K562 (cell line): Measurements from ENCODE around the gene POC5. TPM values are rescaled to one million over a fixed set of nuclear protein-coding genes. Genes with fewer than 3 reads are reported as not detected.
A peak's percentile ranks its signal among the peaks of the same experiment; 100 is the strongest.

Experiments
- ATAC-seq: fragments of 200-7000 bp; cut with Tn5 transposase; 3 replicates; pipeline ENCODE4 v1.9.1; 2020; ENCODE audit warnings: moderate library complexity
- BruUV-seq: library from RNA; stranded (reverse); fragments of 400-500 nt; replicated peaks from 2 replicates; lab custom pipeline; 2021; lab: Mats Ljungman, UMichigan
- CTCF ChIA-PET: fragments of 300-600 bp; formaldehyde crosslinking; extraction: SDS; loops from one replicate; lab custom pipeline; 2021; ENCODE audit warnings: low intra/inter-chr PET ratio; lab: Yijun Ruan, JAX
- POLR2A ChIA-PET: fragments of 300-600, 350-650 bp; sonication (Branson Sonifier 250); formaldehyde crosslinking; extraction: SDS; loops from one replicate; lab custom pipeline; 2021; ENCODE audit warnings: antibody characterized with exemption, inconsistent platforms; lab: Yijun Ruan, JAX
- DNase-seq, 4 experiments: peaks; one replicate each; pipeline versions ENCODE4 v3.0.0 to v3.0.0-alpha.2; 2011 to 2018; ENCODE audit warnings: low spot score in 3 of 4, mixed read lengths in 3 of 4; ENCODE audit errors: extremely low read depth in 1 of 4
- FAIRE-seq: peaks from 2 replicates; lab custom pipeline; 2011; peaks lifted over from hg19 to GRCh38; lab: Jason Lieb, UNC
- H2AFZ ChIP-seq: 2 replicates; pipeline ENCODE4 v1.6.0; 2011; ENCODE audit warnings: low read depth, low read length, control low read depth, inconsistent platforms
- H3K27ac ChIP-seq: fragments of 200-600 bp; 3 replicates; pipeline ENCODE4 v1.8.0; 2011; ENCODE audit warnings: low read depth, mild to moderate bottlenecking, control low read depth, inconsistent platforms, low read length, moderate library complexity, mixed read lengths; ENCODE audit errors: extremely low read depth
- H3K27me3 ChIP-seq, 2 experiments: fragments of 300-600 bp in 1 of 2; 2 replicates in 1 of 2; 3 replicates in 1 of 2; pipeline versions ENCODE4 v1.6.0 to v1.8.0; 2011; ENCODE audit warnings: inconsistent platforms in 2 of 2, low read length in 2 of 2, mild to moderate bottlenecking in 1 of 2, mixed read lengths in 1 of 2, moderate library complexity in 1 of 2; ENCODE audit not compliant: control insufficient read depth in 2 of 2, insufficient read depth in 2 of 2
- H3K36me3 ChIP-seq: fragments of 300-600 bp; 3 replicates; pipeline ENCODE4 v1.8.0; 2011; ENCODE audit warnings: mild to moderate bottlenecking, low read length, inconsistent platforms; ENCODE audit not compliant: control insufficient read depth, insufficient read depth
- H3K4me1 ChIP-seq, 2 experiments: fragments of 200-600 bp in 1 of 2; replicated peaks in 1 of 2; 2 replicates in 1 of 2; 3 replicates in 1 of 2; pipeline versions ENCODE4 v1.5.1 to v1.8.0; 2011; ENCODE audit warnings: inconsistent platforms in 2 of 2, low read length in 2 of 2, mild to moderate bottlenecking in 1 of 2, mixed read lengths in 1 of 2, moderate library complexity in 1 of 2; ENCODE audit not compliant: control insufficient read depth in 2 of 2, insufficient read depth in 2 of 2
- H3K4me2 ChIP-seq: 2 replicates; pipeline ENCODE4 v1.6.1; 2011; ENCODE audit warnings: low read length, control low read depth, inconsistent platforms, mixed read lengths; ENCODE audit not compliant: insufficient read depth
- H3K4me3 ChIP-seq: fragments of 200-600 bp; sonication (generic), shearing (Covaris generic); 2 replicates; pipeline ENCODE4 v1.5.1; 2016; ENCODE audit warnings: control low read depth, inconsistent platforms
- H3K79me2 ChIP-seq: fragments of 200-600 bp; 3 replicates; pipeline ENCODE4 v1.8.0; 2011; ENCODE audit warnings: low read length, inconsistent platforms; ENCODE audit not compliant: control insufficient read depth, insufficient read depth
- H3K9ac ChIP-seq, 2 experiments: 2 replicates each; pipeline versions ENCODE4 v1.6.0 to v1.6.1; 2011; ENCODE audit warnings: low read depth in 2 of 2, low read length in 2 of 2, control low read depth in 1 of 2, inconsistent platforms in 1 of 2, mild to moderate bottlenecking in 1 of 2, mixed read lengths in 1 of 2; ENCODE audit not compliant: insufficient read depth in 1 of 2
- H3K9me1 ChIP-seq: one replicate; pipeline ENCODE4 v1.6.0; 2011; ENCODE audit warnings: inconsistent platforms, mild to moderate bottlenecking, low read length, moderate library complexity; ENCODE audit not compliant: control insufficient read depth, insufficient read depth
- H3K9me3 ChIP-seq: replicated peaks from 2 replicates; pipeline ENCODE4 v1.5.1; 2011; ENCODE audit warnings: low read depth, low read length, inconsistent platforms; ENCODE audit not compliant: control insufficient read depth, insufficient read depth
- H4K20me1 ChIP-seq: replicated peaks from 2 replicates; pipeline ENCODE4 v1.6.1; 2011; ENCODE audit warnings: low read length, inconsistent platforms, mixed read lengths; ENCODE audit not compliant: control insufficient read depth, insufficient read depth
- ARID4B ChIP-seq: sonication (generic); formaldehyde crosslinking; IDR thresholded peaks from 2 replicates; pipeline ENCODE4 v1.8.0; 2022; ENCODE audit warnings: mild to moderate bottlenecking, missing genetic modification reagents
- ETS2 ChIP-seq: IDR thresholded peaks from 2 replicates; pipeline ENCODE4 v1.6.1; 2016; ENCODE audit warnings: borderline replicate concordance, missing genetic modification characterization, mild to moderate bottlenecking, moderate library complexity, missing compliant biosample characterization; ENCODE audit not compliant: poor library complexity, severe bottlenecking
- LEF1 ChIP-seq: fragments of 450-650 bp; IDR thresholded peaks from 2 replicates; pipeline ENCODE4 v1.6.1; 2016; ENCODE audit warnings: mild to moderate bottlenecking
- ZNF165 ChIP-seq: fragments of 250-450 bp; sonication (Bioruptor Pico); IDR thresholded peaks from 2 replicates; pipeline ENCODE4 v1.4.0; 2020; ENCODE audit warnings: borderline replicate concordance
- WGBS: fragments of 100-300 bp; shearing (Covaris generic); methylation state at CpG from one replicate; pipeline ENCODE4 v1.1.6; 2016; ENCODE audit warnings: low coverage, mixed read lengths; ENCODE audit not compliant: insufficient coverage; ENCODE audit errors: missing lambda C conversion rate; 5-methylcytosine and 5-hydroxymethylcytosine counted together
- in situ Hi-C: fragments of 300-500 bp; cut with MboI; formaldehyde crosslinking; loops from 4 replicates; pipeline ENCODE4 v1.15.0; 2018; ENCODE audit warnings: inconsistent platforms, mixed read lengths
- intact Hi-C: fragments of 100-400 bp; cut with micrococcal nuclease; formaldehyde crosslinking; loops from 2 replicates; pipeline ENCODE4 v1.14.2; 2022
- polyA plus RNA-seq, 8 experiments: library from polyadenylated mRNA; depleted of rRNA in 4 of 8; stranded (reverse) in 5 of 8; unstranded in 3 of 8; fragments of >200 nt; fragmentation: Nextera tagmentation in 2 of 8; fragmentation: Illumina TruSeq in 1 of 8; extraction: Ambion mirVana in 2 of 8; extraction: Trizol in 1 of 8; gene quantifications; 2 replicates each; pipeline versions ENCODE4 v1.2.1 to v1.2.3, GENCODE V29; 2011 to 2014; ENCODE audit warnings: inconsistent platforms in 1 of 8, missing spikeins in 1 of 8
- total RNA-seq, 7 experiments: library from RNA; depleted of rRNA in 6 of 7; stranded (reverse); fragments of >200 nt in 6 of 7; fragmentation: Illumina TruSeq in 2 of 7; extraction: Trizol in 2 of 7; gene quantifications; 2 replicates each; pipeline versions ENCODE4 v1.2.1 to v1.2.3, GENCODE V29; 2011 to 2021; ENCODE audit warnings: low replicate concordance in 1 of 7
- TF ChIP-seq, protein P1 (sequence below): fragments of 450-650 bp; IDR thresholded peaks from 2 replicates; pipeline ENCODE4 v1.6.1; 2016
- TF ChIP-seq, protein P2 (sequence below), 2 experiments: fragments of 150-350 bp in 1 of 2; IDR thresholded peaks; 2 replicates each; pipeline ENCODE4 v1.6.1; 2012 to 2016; ENCODE audit warnings: low read depth in 2 of 2, low read length in 2 of 2, mild to moderate bottlenecking in 1 of 2, moderate library complexity in 1 of 2

Gene POC5
- total and polyA plus RNA-seq, 9 of the 15 experiments (the other 6 are each of a cell fraction or from before 2014, with no cell fraction given), result 14.5 to 38.2 (median 27.0) TPM

DNA sequence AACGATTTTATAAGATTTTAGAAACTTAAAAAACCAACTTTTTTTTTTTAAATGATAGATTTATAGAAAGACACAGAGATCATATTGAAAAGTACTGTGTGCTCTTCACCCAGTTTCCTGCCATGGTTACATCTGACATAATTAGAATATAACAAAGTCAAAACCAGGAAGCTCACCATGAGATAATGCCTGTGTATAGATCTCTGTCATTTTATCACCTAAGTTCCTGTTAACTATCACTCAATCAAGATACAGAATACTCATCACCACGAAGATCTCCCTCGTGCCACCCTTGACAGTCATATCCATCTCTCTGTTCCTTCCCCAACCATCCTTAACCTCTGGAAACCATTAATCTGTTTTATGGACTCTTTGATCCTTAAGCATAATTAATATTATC lies 39.1 kb downstream of the POC5 start:
- peaks cover 37% of the 10 kb centered on the region; the same call in 2 of the 3 replicates for H3K36me3 ChIP-seq
- no peaks in the 10 kb centered on the region for H4K20me1 ChIP-seq
- DNase-seq, result no peak
- no peaks in the 10 kb centered on the region for H3K9me1 ChIP-seq
- H3K79me2 ChIP-seq, result no peaks in the 10 kb centered on the region
- no peak overlapping the region for H2AFZ ChIP-seq
- in situ Hi-C loops, result no loop called here
- intact Hi-C loops, result no loop called here
- POLR2A ChIA-PET, result no interaction called here
- CTCF ChIA-PET, result no interaction called here
- no peaks in the 10 kb centered on the region for H3K4me1 ChIP-seq
- H3K4me3 ChIP-seq, result no peak overlapping the region
- no peak overlapping the region for H3K4me2 ChIP-seq
- 54% methylated on average over 3 of the region's 3 CpGs for WGBS
- no peaks in the 10 kb centered on the region for H3K27me3 ChIP-seq
- no peak for FAIRE-seq
- no peak for ATAC-seq
- BruUV-seq, result no TSS peak
- no peaks in the 10 kb centered on the region for H3K9me3 ChIP-seq
- TF ChIP-seq ETS2 (tag), result peak; percentile 37
- no peak for TF ChIP-seq ZNF165 (CRISPR knock-in tag)
- H3K27ac ChIP-seq, result no peak overlapping the region
- no peak overlapping the region for H3K9ac ChIP-seq

GRCh38 chr5:75677607-75678006 lies 39.6 kb downstream of the POC5 start:
- DNase-seq, result no peak
- Histone ChIP-seq H3K9ac (no peak overlapping the region), H3K27ac (no peak overlapping the region), H4K20me1 (no peaks in the 10 kb centered on the region), H3K9me1 (no peaks in the 10 kb centered on the region), H3K9me3 (no peaks in the 10 kb centered on the region), H3K27me3 (no peaks in the 10 kb centered on the region), H3K36me3 (peaks cover 38% of the 10 kb centered on the region; the same call in 2 of the 3 replicates), H3K4me2 (no peak overlapping the region), H3K4me3 (no peak overlapping the region), H3K79me2 (no peaks in the 10 kb centered on the region), H3K4me1 (no peaks in the 10 kb centered on the region), H2AFZ (no peak overlapping the region)
- no TSS peak for BruUV-seq
- CTCF ChIA-PET, result no interaction called here
- intact Hi-C loops (no loop called here), in situ Hi-C loops (no loop called here)
- no peak for ATAC-seq
- POLR2A ChIA-PET, result no interaction called here
- peak; percentile 61 for FAIRE-seq
- WGBS, result 100% methylated on average over 1 of the region's 1 CpG
- TF ChIP-seq ARID4B, result no peak
- TF ChIP-seq, protein P1, sequence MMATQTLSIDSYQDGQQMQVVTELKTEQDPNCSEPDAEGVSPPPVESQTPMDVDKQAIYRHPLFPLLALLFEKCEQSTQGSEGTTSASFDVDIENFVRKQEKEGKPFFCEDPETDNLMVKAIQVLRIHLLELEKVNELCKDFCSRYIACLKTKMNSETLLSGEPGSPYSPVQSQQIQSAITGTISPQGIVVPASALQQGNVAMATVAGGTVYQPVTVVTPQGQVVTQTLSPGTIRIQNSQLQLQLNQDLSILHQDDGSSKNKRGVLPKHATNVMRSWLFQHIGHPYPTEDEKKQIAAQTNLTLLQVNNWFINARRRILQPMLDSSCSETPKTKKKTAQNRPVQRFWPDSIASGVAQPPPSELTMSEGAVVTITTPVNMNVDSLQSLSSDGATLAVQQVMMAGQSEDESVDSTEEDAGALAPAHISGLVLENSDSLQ, result no peak
- TF ChIP-seq, protein P2, sequence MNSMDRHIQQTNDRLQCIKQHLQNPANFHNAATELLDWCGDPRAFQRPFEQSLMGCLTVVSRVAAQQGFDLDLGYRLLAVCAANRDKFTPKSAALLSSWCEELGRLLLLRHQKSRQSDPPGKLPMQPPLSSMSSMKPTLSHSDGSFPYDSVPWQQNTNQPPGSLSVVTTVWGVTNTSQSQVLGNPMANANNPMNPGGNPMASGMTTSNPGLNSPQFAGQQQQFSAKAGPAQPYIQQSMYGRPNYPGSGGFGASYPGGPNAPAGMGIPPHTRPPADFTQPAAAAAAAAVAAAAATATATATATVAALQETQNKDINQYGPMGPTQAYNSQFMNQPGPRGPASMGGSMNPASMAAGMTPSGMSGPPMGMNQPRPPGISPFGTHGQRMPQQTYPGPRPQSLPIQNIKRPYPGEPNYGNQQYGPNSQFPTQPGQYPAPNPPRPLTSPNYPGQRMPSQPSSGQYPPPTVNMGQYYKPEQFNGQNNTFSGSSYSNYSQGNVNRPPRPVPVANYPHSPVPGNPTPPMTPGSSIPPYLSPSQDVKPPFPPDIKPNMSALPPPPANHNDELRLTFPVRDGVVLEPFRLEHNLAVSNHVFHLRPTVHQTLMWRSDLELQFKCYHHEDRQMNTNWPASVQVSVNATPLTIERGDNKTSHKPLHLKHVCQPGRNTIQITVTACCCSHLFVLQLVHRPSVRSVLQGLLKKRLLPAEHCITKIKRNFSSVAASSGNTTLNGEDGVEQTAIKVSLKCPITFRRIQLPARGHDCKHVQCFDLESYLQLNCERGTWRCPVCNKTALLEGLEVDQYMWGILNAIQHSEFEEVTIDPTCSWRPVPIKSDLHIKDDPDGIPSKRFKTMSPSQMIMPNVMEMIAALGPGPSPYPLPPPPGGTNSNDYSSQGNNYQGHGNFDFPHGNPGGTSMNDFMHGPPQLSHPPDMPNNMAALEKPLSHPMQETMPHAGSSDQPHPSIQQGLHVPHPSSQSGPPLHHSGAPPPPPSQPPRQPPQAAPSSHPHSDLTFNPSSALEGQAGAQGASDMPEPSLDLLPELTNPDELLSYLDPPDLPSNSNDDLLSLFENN (IDR thresholded peaks at IDR 0.05; ENCODE audit: low read depth in 2 of 2, low read length in 2 of 2), result no peak
- TF ChIP-seq LEF1, result no peak
